Measurements from ENCODE around the gene BACE1-AS.

Gene BACE1-AS

GRCh38 chr11:117292616-117293015, 1.5 kb downstream of the BACE1-AS start:
- DNase-seq (ENCODE audit: low read depth) = no peak

- no peak for DNase-seq (ENCODE audit: low read depth)
These were observed 4.4 kb downstream of the BACE1-AS start for GRCh38 chr11:117295438-117296137.

- no peak for DNase-seq (ENCODE audit: low read depth)
These were observed 5.7 kb downstream of the BACE1-AS start for GRCh38 chr11:117296881-117297280.

GRCh38 chr11:117298195-117298594, 7.0 kb downstream of the BACE1-AS start:
- DNase-seq (ENCODE audit: low read depth) = no peak

- no peak for DNase-seq (ENCODE audit: low read depth)
These were observed 8.5 kb downstream of the BACE1-AS start for GRCh38 chr11:117299351-117300282.

- no peak for DNase-seq (ENCODE audit: low read depth)
These were observed 9.1 kb downstream of the BACE1-AS start for GRCh38 chr11:117300283-117300663.

GRCh38 chr11:117300773-117301172, 9.6 kb downstream of the BACE1-AS start:
- DNase-seq (ENCODE audit: low read depth) = no peak

- DNase-seq (ENCODE audit: low read depth) = no peak
These were observed 11.1 kb downstream of the BACE1-AS start for GRCh38 chr11:117302228-117302627.

GRCh38 chr11:117303101-117303500, 12.0 kb downstream of the BACE1-AS start:
- no peak for DNase-seq (ENCODE audit: low read depth)

- DNase-seq (ENCODE audit: low read depth) = no peak
These were observed 12.6 kb downstream of the BACE1-AS start for GRCh38 chr11:117303646-117304315.

- DNase-seq (ENCODE audit: low read depth) = no peak
These were observed 14.0 kb downstream of the BACE1-AS start for GRCh38 chr11:117305145-117305544.

- DNase-seq (ENCODE audit: low read depth) = no peak
These were observed 18.2 kb downstream of the BACE1-AS start for GRCh38 chr11:117309310-117309709.

- no peak for DNase-seq (ENCODE audit: low read depth)
These were observed 21.9 kb downstream of the BACE1-AS start for GRCh38 chr11:117313091-117313490.

- no peak for DNase-seq (ENCODE audit: low read depth)
These were observed 23.0 kb downstream of the BACE1-AS start for GRCh38 chr11:117313828-117314768.

GRCh38 chr11:117314840-117315239, 23.7 kb downstream of the BACE1-AS start:
- DNase-seq (ENCODE audit: low read depth) = no peak

- no peak for DNase-seq (ENCODE audit: low read depth)
These were observed 24.4 kb downstream of the BACE1-AS start for GRCh38 chr11:117315285-117316196.

GRCh38 chr11:117316197-117316961, 25.2 kb downstream of the BACE1-AS start, which contains the start of gene BACE1:
Gene BACE1 (minus strand): TSS chr11:117316256. CDS start chr11:117315795, 461 bp downstream.
- DNase-seq (ENCODE audit: low read depth) = peak; percentile 60

GRCh38 chr11:117318738-117319137, 27.6 kb downstream of the BACE1-AS start:
- no peak for DNase-seq (ENCODE audit: low read depth)

- DNase-seq (ENCODE audit: low read depth) = no peak
These were observed 28.2 kb downstream of the BACE1-AS start for GRCh38 chr11:117319214-117319840.

Data from HS-5 (cell line).